GM12878 (cell line): ENCODE measurements around the gene PPM1J. TPM values are rescaled to one million over a fixed set of nuclear protein-coding genes. Genes with fewer than 3 reads are reported as not detected.

Experiments used
- ATAC-seq: fragments of 200-7000 bp; cut with Tn5 transposase; 3 replicates; pipeline ENCODE4 v1.9.1; 2020; ENCODE audit warnings: mild to moderate bottlenecking, moderate library complexity
- BruUV-seq: library from RNA; stranded (reverse); fragments of 400-500 nt; replicated peaks from 2 replicates; lab custom pipeline; 2021; lab: Mats Ljungman, UMichigan
- CTCF ChIA-PET: fragments of 300-600 bp; sonication (Branson Sonifier 250); formaldehyde crosslinking; extraction: SDS; loops from one replicate; lab custom pipeline; 2021; ENCODE audit warnings: inconsistent platforms; lab: Yijun Ruan, JAX
- POLR2A ChIA-PET: fragments of 350-600 bp; formaldehyde crosslinking; extraction: SDS; loops from one replicate; lab custom pipeline; 2021; ENCODE audit warnings: inconsistent platforms; lab: Charles Lee
- RAD21 ChIA-PET: fragments of 300-600 bp; sonication (Branson Sonifier 250); formaldehyde crosslinking; loops from one replicate; lab custom pipeline; 2023; ENCODE audit warnings: antibody characterized with exemption; ENCODE audit not compliant: unreplicated experiment; lab: Charles Lee
- SMC1A ChIA-PET: fragments of 300-600 bp; sonication (Branson Sonifier 250); formaldehyde crosslinking; loops from one replicate; lab custom pipeline; 2023; ENCODE audit not compliant: unreplicated experiment, uncharacterized antibody; lab: Charles Lee
- DNase-seq: peaks from one replicate; pipeline ENCODE4 v3.0.0-alpha.2; 2011; ENCODE audit warnings: low read depth, low spot score
- FAIRE-seq: peaks from 3 replicates; lab custom pipeline; 2011; peaks lifted over from hg19 to GRCh38; lab: Jason Lieb, UNC
- H2AFZ ChIP-seq: 2 replicates; pipeline ENCODE4 v1.6.0; 2011; ENCODE audit warnings: low read depth, low read length, control low read depth; ENCODE audit not compliant: control insufficient read depth
- H3K27ac ChIP-seq: 2 replicates; pipeline ENCODE4 v1.5.1; 2011; ENCODE audit warnings: control low read depth; ENCODE audit not compliant: control insufficient read depth, insufficient read depth
- H3K27me3 ChIP-seq, 2 experiments: replicated peaks in 1 of 2; 2 replicates each; pipeline versions ENCODE4 v1.6.0 to v1.6.1; 2011; ENCODE audit warnings: low read length in 1 of 2; ENCODE audit not compliant: control insufficient read depth in 2 of 2, insufficient read depth in 2 of 2
- H3K36me3 ChIP-seq, 2 experiments: 2 replicates each; pipeline ENCODE4 v1.5.1; 2011; ENCODE audit warnings: low read length in 1 of 2; ENCODE audit not compliant: control insufficient read depth in 2 of 2, insufficient read depth in 2 of 2
- H3K4me1 ChIP-seq: 2 replicates; pipeline ENCODE4 v1.6.1; 2011; ENCODE audit warnings: mild to moderate bottlenecking, low read length, moderate library complexity, mixed read lengths; ENCODE audit not compliant: control insufficient read depth, insufficient read depth
- H3K4me2 ChIP-seq: 2 replicates; pipeline ENCODE4 v1.6.0; 2011; ENCODE audit warnings: control low read depth; ENCODE audit not compliant: control insufficient read depth, insufficient read depth
- H3K4me3 ChIP-seq: fragments of 200-600 bp; sonication (generic); 2 replicates; pipeline ENCODE4 v1.5.1; 2016
- H3K79me2 ChIP-seq: 2 replicates; pipeline ENCODE4 v1.6.0; 2011; ENCODE audit warnings: low read length; ENCODE audit not compliant: control insufficient read depth, insufficient read depth
- H3K9ac ChIP-seq: 2 replicates; pipeline ENCODE4 v1.8.0; 2011; ENCODE audit warnings: low read length, control low read depth, mixed read lengths; ENCODE audit not compliant: control insufficient read depth, insufficient read depth
- H3K9me3 ChIP-seq: replicated peaks from 3 replicates; pipeline ENCODE4 v1.5.1; 2011; ENCODE audit warnings: mild to moderate bottlenecking, low read length; ENCODE audit not compliant: control insufficient read depth, insufficient read depth
- H4K20me1 ChIP-seq: 2 replicates; pipeline ENCODE4 v1.6.0; 2011; ENCODE audit not compliant: control insufficient read depth, insufficient read depth
- CHD1 ChIP-seq: IDR thresholded peaks from 2 replicates; pipeline ENCODE4 v1.6.1; 2012; ENCODE audit warnings: low read depth, low read length, improper control_type of control experiment
- WGBS: methylation state at CpG from one replicate; pipeline ENCODE4 v1.1.6; 2016; ENCODE audit warnings: low lambda C conversion rate; ENCODE audit not compliant: insufficient replicate concordance, insufficient coverage; ENCODE audit errors: missing lambda C conversion rate; 5-methylcytosine and 5-hydroxymethylcytosine counted together
- in situ Hi-C: fragments of 300-500 bp; cut with MboI; formaldehyde crosslinking; loops from 9 replicates; pipeline ENCODE4 v1.14.3; 2018; ENCODE audit warnings: mixed read lengths
- intact Hi-C: fragments of 100-400 bp; cut with micrococcal nuclease; formaldehyde crosslinking; loops from one replicate; pipeline ENCODE4 v1.14.2; 2022; ENCODE audit not compliant: unreplicated experiment
- polyA plus RNA-seq, 11 experiments: library from polyadenylated mRNA; depleted of rRNA in 4 of 11; unstranded in 6 of 11; stranded (reverse) in 5 of 11; fragments of >200 nt; fragmentation: Nextera tagmentation in 4 of 11; fragmentation: Illumina TruSeq in 1 of 11; extraction: Ambion mirVana in 4 of 11; extraction: Trizol in 1 of 11; gene quantifications; 1 replicate in 1 of 11; 2 replicates in 10 of 11; pipeline versions ENCODE4 v1.2.1 to v1.2.3, GENCODE V29; 2011 to 2016; ENCODE audit warnings: inconsistent platforms in 2 of 11, missing spikeins in 2 of 11, low read depth in 1 of 11
- total RNA-seq, 4 experiments: library from RNA; depleted of rRNA in 3 of 4; stranded (reverse); fragments of >200 nt in 3 of 4; fragmentation: Illumina TruSeq in 1 of 4; extraction: Trizol in 1 of 4; gene quantifications; 2 replicates each; pipeline versions ENCODE4 v1.2.1 to v1.2.3, GENCODE V29; 2013 to 2021
- TF ChIP-seq, protein P1 (sequence below): fragments of 450-650 bp; formaldehyde crosslinking; IDR thresholded peaks from 2 replicates; pipeline ENCODE4 v1.5.0; 2022; ENCODE audit warnings: mild to moderate bottlenecking, missing genetic modification characterization
- TF ChIP-seq, protein P2 (sequence below): IDR thresholded peaks from 2 replicates; pipeline ENCODE4 v1.6.1; 2012; ENCODE audit warnings: mild to moderate bottlenecking, low read depth, low read length

The PPM1J gene
- total and polyA plus RNA-seq, 10 of the 15 experiments (the other 5 are each of a cell fraction or from before 2014, with no cell fraction given), result 0.07 to 1.8 (median 0.59) TPM; not detected in 1

GRCh38 chr1:112759228-112759627, 44.1 kb upstream of the PPM1J start (continued):
- TF ChIP-seq, protein P1, sequence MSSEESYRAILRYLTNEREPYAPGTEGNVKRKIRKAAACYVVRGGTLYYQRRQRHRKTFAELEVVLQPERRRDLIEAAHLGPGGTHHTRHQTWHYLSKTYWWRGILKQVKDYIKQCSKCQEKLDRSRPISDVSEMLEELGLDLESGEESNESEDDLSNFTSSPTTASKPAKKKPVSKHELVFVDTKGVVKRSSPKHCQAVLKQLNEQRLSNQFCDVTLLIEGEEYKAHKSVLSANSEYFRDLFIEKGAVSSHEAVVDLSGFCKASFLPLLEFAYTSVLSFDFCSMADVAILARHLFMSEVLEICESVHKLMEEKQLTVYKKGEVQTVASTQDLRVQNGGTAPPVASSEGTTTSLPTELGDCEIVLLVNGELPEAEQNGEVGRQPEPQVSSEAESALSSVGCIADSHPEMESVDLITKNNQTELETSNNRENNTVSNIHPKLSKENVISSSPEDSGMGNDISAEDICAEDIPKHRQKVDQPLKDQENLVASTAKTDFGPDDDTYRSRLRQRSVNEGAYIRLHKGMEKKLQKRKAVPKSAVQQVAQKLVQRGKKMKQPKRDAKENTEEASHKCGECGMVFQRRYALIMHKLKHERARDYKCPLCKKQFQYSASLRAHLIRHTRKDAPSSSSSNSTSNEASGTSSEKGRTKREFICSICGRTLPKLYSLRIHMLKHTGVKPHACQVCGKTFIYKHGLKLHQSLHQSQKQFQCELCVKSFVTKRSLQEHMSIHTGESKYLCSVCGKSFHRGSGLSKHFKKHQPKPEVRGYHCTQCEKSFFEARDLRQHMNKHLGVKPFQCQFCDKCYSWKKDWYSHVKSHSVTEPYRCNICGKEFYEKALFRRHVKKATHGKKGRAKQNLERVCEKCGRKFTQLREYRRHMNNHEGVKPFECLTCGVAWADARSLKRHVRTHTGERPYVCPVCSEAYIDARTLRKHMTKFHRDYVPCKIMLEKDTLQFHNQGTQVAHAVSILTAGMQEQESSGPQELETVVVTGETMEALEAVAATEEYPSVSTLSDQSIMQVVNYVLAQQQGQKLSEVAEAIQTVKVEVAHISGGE (CRISPR knock-in tag), result no peak
- TF ChIP-seq, protein P2, sequence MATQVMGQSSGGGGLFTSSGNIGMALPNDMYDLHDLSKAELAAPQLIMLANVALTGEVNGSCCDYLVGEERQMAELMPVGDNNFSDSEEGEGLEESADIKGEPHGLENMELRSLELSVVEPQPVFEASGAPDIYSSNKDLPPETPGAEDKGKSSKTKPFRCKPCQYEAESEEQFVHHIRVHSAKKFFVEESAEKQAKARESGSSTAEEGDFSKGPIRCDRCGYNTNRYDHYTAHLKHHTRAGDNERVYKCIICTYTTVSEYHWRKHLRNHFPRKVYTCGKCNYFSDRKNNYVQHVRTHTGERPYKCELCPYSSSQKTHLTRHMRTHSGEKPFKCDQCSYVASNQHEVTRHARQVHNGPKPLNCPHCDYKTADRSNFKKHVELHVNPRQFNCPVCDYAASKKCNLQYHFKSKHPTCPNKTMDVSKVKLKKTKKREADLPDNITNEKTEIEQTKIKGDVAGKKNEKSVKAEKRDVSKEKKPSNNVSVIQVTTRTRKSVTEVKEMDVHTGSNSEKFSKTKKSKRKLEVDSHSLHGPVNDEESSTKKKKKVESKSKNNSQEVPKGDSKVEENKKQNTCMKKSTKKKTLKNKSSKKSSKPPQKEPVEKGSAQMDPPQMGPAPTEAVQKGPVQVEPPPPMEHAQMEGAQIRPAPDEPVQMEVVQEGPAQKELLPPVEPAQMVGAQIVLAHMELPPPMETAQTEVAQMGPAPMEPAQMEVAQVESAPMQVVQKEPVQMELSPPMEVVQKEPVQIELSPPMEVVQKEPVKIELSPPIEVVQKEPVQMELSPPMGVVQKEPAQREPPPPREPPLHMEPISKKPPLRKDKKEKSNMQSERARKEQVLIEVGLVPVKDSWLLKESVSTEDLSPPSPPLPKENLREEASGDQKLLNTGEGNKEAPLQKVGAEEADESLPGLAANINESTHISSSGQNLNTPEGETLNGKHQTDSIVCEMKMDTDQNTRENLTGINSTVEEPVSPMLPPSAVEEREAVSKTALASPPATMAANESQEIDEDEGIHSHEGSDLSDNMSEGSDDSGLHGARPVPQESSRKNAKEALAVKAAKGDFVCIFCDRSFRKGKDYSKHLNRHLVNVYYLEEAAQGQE, result no peak
- TF ChIP-seq, all 136 proteins: peak for 0

- Histone ChIP-seq H3K4me3 (no peak overlapping the region), H2AFZ (no peak overlapping the region), H3K36me3 (no peaks in the 10 kb centered on the region), H3K9ac (no peak overlapping the region), H3K27me3 (no peaks in the 10 kb centered on the region; a peak in 1 of 4 replicates), H3K79me2 (no peaks in the 10 kb centered on the region), H3K27ac (no peak overlapping the region), H3K9me3 (no peaks in the 10 kb centered on the region), H3K4me1 (no peaks in the 10 kb centered on the region), H3K4me2 (no peak overlapping the region), H4K20me1 (no peaks in the 10 kb centered on the region)
- WGBS, result 0% methylated on average over 1 of the region's 1 CpG
- ChIA-PET RAD21 (interaction anchor here (0.6 kb wide), 1 partner anchor 111 kb away, joined by 3 read pairs; no protein-coding TSS in a partner anchor), SMC1A (interaction anchor here (1.3 kb wide), 1 partner anchor 10 kb away, joined by 3 read pairs; no protein-coding TSS in a partner anchor), POLR2A (no interaction called here), CTCF (interaction anchor here (2.0 kb wide), 1 partner anchor 9 kb away, joined by 8 read pairs; no protein-coding TSS in a partner anchor)
- in situ Hi-C loops, result no loop called here
- DNase-seq (no peak), ATAC-seq (no peak), FAIRE-seq (no peak)
- TF ChIP-seq CHD1, result no peak
- BruUV-seq, result no TSS peak
- intact Hi-C loops, result no loop called here
These were observed 39.0 kb upstream of the PPM1J start for GRCh38 chr1:112754116-112754628.
